ENCODE measurements around the gene RNF169. TPM values are rescaled to one million over a fixed set of nuclear protein-coding genes. Genes with fewer than 3 reads are reported as not detected.
A peak's percentile ranks its signal among the peaks of the same experiment; 100 is the strongest.

Gene RNF169
- total RNA-seq, 1 donor = 32.6 TPM

DNA sequence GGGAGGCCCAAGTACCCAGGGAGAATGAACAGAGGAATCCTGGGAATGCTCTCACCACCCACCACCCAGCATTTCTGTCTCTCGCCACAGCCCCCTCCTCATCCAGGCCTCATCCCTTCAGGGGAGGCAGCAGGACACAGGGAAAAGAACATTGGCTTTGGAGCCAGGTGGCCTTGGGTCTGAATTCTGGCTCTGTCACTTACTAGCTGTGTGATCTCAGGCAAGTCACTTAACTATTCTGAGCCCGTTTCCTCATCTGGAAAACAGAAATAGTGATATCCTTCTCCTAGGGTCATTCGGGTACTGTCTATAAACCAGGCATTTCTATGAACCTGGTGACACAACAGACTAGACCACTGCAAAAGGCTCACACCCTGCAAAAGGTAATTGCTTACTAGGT lies 39.5 kb upstream of the RNF169 start:
- no peaks in the 10 kb centered on the region for H4K20me1 ChIP-seq (ENCODE audit: insufficient read depth, low read length)
- no peak overlapping the region for H2AFZ ChIP-seq (ENCODE audit: low read length)
- no peak overlapping the region for H3K4me2 ChIP-seq (ENCODE audit: insufficient read depth, low read length)
- no peaks in the 10 kb centered on the region for H3K4me1 ChIP-seq (ENCODE audit: insufficient read depth, low read length)
- H3K36me3 ChIP-seq (ENCODE audit: insufficient read depth, low read length) = no peaks in the 10 kb centered on the region
- TF ChIP-seq, protein P1, sequence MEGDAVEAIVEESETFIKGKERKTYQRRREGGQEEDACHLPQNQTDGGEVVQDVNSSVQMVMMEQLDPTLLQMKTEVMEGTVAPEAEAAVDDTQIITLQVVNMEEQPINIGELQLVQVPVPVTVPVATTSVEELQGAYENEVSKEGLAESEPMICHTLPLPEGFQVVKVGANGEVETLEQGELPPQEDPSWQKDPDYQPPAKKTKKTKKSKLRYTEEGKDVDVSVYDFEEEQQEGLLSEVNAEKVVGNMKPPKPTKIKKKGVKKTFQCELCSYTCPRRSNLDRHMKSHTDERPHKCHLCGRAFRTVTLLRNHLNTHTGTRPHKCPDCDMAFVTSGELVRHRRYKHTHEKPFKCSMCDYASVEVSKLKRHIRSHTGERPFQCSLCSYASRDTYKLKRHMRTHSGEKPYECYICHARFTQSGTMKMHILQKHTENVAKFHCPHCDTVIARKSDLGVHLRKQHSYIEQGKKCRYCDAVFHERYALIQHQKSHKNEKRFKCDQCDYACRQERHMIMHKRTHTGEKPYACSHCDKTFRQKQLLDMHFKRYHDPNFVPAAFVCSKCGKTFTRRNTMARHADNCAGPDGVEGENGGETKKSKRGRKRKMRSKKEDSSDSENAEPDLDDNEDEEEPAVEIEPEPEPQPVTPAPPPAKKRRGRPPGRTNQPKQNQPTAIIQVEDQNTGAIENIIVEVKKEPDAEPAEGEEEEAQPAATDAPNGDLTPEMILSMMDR (IDR thresholded peaks at IDR 0.05; ENCODE audit: extremely low read depth, low read depth, low read length) = no peak
- no peak overlapping the region for H3K27ac ChIP-seq (ENCODE audit: low read depth, low read length)
- no peak overlapping the region for H3K4me3 ChIP-seq (ENCODE audit: insufficient read depth, low read length)
- H3K27me3 ChIP-seq (ENCODE audit: insufficient read depth, low read length) = no peaks in the 10 kb centered on the region
- H3K9me3 ChIP-seq (ENCODE audit: low read depth, low read length) = no peaks in the 10 kb centered on the region
- no peaks in the 10 kb centered on the region for H3K79me2 ChIP-seq (ENCODE audit: insufficient read depth, low read length)
- DNase-seq (ENCODE audit: insufficient read length, low spot score, missing footprints) = no peak

DNA sequence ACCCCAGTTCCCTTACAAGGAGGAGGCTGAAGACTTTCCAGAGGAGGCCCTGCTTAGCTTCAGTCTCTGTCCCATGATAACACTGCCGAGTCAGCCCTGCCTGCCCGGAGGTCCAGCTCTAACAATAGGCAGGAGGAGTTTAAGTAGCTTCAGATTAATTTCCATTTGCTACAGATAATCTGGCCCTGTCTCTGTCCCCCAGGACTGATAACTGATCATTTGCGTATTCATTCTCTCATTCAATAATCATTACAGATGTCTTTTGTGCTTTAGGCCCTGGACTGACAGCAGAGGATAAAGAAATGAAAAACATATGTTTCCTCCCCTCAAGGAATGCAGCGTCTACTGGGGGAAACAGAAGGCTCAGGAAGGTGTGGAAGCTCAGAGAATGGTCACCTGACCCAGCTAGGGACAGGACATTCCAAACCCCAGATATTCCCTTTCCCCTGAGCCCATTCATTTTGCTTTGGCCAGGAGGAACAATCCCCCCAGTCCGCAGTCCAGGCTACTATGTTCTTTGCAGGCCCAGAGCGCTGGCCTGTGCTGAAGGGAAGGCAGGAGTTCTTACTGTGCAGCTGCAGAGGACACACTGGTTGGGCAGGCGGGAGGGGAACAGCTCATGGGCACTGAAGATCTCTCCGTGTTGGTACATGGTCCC lies 38.2 kb upstream of the RNF169 start:
- TF ChIP-seq, protein P1 (IDR thresholded peaks at IDR 0.05; ENCODE audit: extremely low read depth, low read depth, low read length) = no peak
- Histone ChIP-seq H2AFZ (ENCODE audit: low read length) (peak overlapping the region; percentile 14), H3K79me2 (ENCODE audit: insufficient read depth, low read length) (no peaks in the 10 kb centered on the region), H3K27me3 (ENCODE audit: insufficient read depth, low read length) (no peaks in the 10 kb centered on the region), H3K4me2 (ENCODE audit: insufficient read depth, low read length) (no peak overlapping the region), H3K4me1 (ENCODE audit: insufficient read depth, low read length) (no peaks in the 10 kb centered on the region), H4K20me1 (ENCODE audit: insufficient read depth, low read length) (no peaks in the 10 kb centered on the region), H3K9me3 (ENCODE audit: low read depth, low read length) (no peaks in the 10 kb centered on the region), H3K36me3 (ENCODE audit: insufficient read depth, low read length) (no peaks in the 10 kb centered on the region), H3K27ac (ENCODE audit: low read depth, low read length) (no peak overlapping the region), H3K4me3 (ENCODE audit: insufficient read depth, low read length) (no peak overlapping the region)
- no peak for DNase-seq (ENCODE audit: insufficient read length, low spot score, missing footprints)

DNA sequence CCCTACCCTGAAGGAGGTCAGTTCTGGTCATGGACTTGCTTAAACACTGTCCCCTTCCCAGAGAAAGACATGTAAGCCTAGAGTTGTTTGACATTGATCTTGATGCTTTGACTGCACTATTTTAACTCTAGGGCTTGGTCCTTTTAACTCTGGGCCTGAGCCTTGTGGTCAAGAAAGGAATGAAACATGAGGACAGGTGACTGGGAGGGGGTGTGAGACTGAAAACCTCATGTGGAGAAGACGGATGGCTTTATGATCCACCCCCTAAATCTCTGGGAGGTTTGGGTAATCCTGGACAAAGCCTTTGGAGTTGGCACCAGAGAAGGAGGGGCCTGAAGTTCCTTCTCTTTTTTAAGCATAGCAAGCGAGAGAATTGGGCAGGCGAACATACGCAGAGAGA lies 35.0 kb upstream of the RNF169 start:
- no peak for DNase-seq (ENCODE audit: insufficient read length, low spot score, missing footprints)
- H3K36me3 ChIP-seq (ENCODE audit: insufficient read depth, low read length) = no peaks in the 10 kb centered on the region
- no peaks in the 10 kb centered on the region for H4K20me1 ChIP-seq (ENCODE audit: insufficient read depth, low read length)
- H3K4me2 ChIP-seq (ENCODE audit: insufficient read depth, low read length) = no peak overlapping the region
- no peaks in the 10 kb centered on the region for H3K27me3 ChIP-seq (ENCODE audit: insufficient read depth, low read length)
- no peaks in the 10 kb centered on the region for H3K4me1 ChIP-seq (ENCODE audit: insufficient read depth, low read length)
- no peaks in the 10 kb centered on the region for H3K79me2 ChIP-seq (ENCODE audit: insufficient read depth, low read length)
- H3K27ac ChIP-seq (ENCODE audit: low read depth, low read length) = no peak overlapping the region
- no peak overlapping the region for H3K4me3 ChIP-seq (ENCODE audit: insufficient read depth, low read length)
- no peaks in the 10 kb centered on the region for H3K9me3 ChIP-seq (ENCODE audit: low read depth, low read length)
- H2AFZ ChIP-seq (ENCODE audit: low read length) = no peak overlapping the region
- TF ChIP-seq, protein P1 (IDR thresholded peaks at IDR 0.05; ENCODE audit: extremely low read depth, low read depth, low read length) = no peak

DNA sequence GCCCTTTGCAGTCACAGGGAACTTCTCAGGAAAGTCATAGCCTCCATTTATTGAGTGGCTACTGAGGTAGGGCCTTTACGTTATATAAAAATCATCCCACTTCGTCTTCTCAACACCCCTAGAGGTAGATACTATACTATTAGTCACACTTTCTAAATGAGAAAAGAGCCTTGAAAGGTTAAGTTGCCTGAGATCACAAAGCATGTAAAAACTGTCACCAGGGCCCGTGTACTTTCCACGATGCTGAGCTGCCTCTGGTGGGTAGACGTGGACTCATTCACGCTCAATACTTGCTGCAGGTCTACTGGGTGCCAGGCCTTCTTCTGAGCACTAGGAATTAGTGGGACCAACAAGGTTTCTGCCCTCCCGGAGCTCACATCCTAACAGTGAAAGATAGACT lies 33.7 kb upstream of the RNF169 start:
- H3K4me2 ChIP-seq (ENCODE audit: insufficient read depth, low read length) = no peak overlapping the region
- no peak overlapping the region for H3K4me3 ChIP-seq (ENCODE audit: insufficient read depth, low read length)
- no peaks in the 10 kb centered on the region for H3K27me3 ChIP-seq (ENCODE audit: insufficient read depth, low read length)
- H3K27ac ChIP-seq (ENCODE audit: low read depth, low read length) = no peak overlapping the region
- no peaks in the 10 kb centered on the region for H3K9me3 ChIP-seq (ENCODE audit: low read depth, low read length)
- no peak overlapping the region for H2AFZ ChIP-seq (ENCODE audit: low read length)
- H3K36me3 ChIP-seq (ENCODE audit: insufficient read depth, low read length) = no peaks in the 10 kb centered on the region
- no peaks in the 10 kb centered on the region for H4K20me1 ChIP-seq (ENCODE audit: insufficient read depth, low read length)
- H3K4me1 ChIP-seq (ENCODE audit: insufficient read depth, low read length) = no peaks in the 10 kb centered on the region
- no peak for DNase-seq (ENCODE audit: insufficient read length, low spot score, missing footprints)
- H3K79me2 ChIP-seq (ENCODE audit: insufficient read depth, low read length) = no peaks in the 10 kb centered on the region
- TF ChIP-seq, protein P1 (IDR thresholded peaks at IDR 0.05; ENCODE audit: extremely low read depth, low read depth, low read length) = no peak

Data from osteoblast (primary cell).